ENCODE measurements around the gene CORO2B. TPM values are rescaled to one million over a fixed set of nuclear protein-coding genes. Genes with fewer than 3 reads are reported as not detected.
"Not testable (repeated sequence)": the region's sequence is repeated elsewhere in the genome, so short reads cannot be mapped to it uniquely, and the experiment has no call there.

The CORO2B gene
- total and polyA plus RNA-seq, 5 experiments from 2014 or later, result 0.44 to 0.73 TPM; not detected in 3

DNA sequence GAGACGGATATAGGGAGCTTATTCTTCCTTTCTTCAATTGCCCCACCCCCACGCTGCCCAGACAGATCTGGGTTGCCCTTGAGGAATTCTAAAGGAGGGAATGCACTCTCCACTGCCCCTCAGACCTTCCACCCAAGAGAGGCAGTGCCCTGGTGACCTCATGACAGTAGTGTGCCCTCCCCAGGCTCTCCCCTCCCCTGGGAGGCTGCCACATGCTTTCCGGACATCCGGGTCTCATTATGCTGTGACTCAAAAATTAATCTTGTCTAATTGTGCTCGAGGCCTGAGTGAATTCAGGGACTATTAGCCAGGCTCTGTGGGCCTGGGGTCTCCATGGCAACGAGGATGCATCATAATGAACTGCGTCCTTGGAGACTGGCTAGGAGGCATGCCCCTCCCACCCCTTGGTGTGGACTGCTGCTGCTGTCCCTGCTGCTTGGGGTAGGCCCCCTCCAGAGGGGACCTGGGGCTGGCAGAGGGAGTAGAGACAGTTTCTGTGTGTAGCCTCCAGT, 20.8 kb downstream of the CORO2B start:
- H3K36me3 Mint-ChIP-seq, result no peaks in the 10 kb centered on the region
- peaks cover 0 to 11% (median 10%) of the 10 kb centered on the region in 5 donors for H3K27me3 Mint-ChIP-seq
- POLR2A ChIA-PET, result no interaction called here
- no peak overlapping the region for H3K4me3 Mint-ChIP-seq
- peaks cover 0 to 7% (median 0%) of the 10 kb centered on the region in 4 donors for H3K4me1 Mint-ChIP-seq
- H3K27ac Mint-ChIP-seq, result no peak overlapping the region
- ATAC-seq (no peak), DNase-seq (peak in 1 of 10 donors; percentile 55)
- H3K9me3 Mint-ChIP-seq, result no peaks in the 10 kb centered on the region

DNA sequence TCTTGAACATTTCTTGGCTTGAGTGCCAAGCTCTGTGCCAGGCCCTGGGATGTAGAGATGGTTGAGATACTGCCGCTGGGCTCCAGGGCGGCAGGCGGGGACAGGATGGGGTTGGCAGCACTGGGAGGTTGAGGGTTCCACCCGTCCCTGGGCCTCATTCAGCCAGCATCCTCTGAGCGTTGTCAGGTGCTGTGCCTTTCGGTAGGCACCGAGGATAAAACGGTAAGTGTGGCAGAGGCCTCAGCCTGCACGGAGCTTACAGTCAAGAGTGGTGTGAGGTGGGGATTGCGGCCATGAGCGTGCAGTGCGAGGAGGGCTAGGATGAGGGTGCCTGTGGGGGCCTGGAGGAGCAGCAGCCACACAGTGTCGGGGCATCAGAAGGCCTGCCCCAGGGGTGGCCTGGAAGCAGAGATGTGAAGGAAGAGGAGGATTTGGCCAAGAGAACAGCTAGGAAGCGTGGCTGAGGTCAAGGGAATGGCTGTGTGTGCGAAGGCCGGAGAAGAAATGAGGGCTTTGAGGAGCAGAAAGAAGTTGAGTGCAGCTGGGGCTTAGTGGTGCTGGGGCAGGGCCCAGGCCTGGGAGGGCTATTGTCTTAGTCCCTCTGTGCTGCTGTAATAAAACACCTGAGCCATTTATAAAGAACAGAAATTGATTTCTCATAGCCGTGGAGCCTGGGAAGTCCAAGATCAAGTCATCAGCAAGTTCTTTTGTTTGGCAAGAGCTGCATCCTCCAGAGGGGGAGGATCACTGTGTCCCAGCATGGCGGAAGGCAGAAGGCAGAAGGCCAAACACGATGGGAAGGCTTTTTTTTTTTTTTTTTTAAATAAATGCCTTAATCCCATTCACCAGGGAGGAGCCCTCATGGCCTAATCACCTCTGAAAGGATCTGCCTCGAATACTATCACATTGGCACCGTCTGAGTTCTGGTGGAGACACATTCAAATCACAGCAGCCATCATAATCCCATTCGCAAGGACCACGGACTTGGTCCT, 22.7 kb downstream of the CORO2B start:
- H3K27me3 Mint-ChIP-seq, result peaks cover 0 to 9% (median under 1%) of the 10 kb centered on the region in 5 donors
- no peak overlapping the region for H3K27ac Mint-ChIP-seq
- no peak for DNase-seq
- H3K4me1 Mint-ChIP-seq, result peaks cover 0 to 7% (median 0%) of the 10 kb centered on the region in 4 donors
- peaks cover 0 to 1% (median 0%) of the 10 kb centered on the region in 9 donors for H3K9me3 Mint-ChIP-seq
- ATAC-seq, result no peak
- POLR2A ChIA-PET, result no interaction called here
- H3K36me3 Mint-ChIP-seq, result peaks cover 0 to 2% (median 0%) of the 10 kb centered on the region in 3 donors
- H3K4me3 Mint-ChIP-seq, result no peak overlapping the region

DNA sequence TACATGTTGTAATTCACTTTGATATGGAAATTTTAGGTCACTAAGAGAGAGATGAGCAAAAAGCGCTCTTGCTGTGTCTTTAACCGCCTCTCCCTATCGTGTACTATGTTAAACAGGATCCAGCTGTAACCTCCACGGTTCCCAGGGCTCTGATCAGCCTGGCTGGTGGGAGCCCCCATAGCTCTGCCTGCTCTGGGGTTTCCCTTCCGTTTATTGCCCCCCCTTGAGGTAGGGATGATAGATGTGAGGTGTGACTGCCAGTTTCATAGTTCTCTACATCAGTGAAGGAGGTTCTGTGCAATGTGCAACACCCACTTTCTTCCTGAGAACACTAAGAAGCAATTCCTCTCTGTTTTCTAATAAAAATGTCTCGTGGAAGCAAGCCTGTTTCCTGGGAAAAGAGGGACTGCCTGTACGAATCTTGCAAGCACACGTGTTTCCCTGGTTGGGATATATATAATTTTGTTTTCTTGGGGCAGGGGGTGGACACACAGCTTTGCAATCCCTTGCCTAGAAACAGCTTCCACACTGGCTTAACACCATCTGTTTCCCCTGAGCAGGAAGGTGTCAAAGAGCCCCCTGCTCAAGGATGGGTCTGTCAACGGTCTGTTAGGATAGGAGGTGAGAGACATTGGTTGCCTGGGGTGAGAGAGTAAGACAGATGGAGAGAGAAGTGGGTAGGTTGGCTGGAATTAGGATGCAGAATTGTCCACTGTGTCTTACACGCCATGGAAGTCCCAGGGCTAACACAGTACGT, 23.8 kb downstream of the CORO2B start:
- Mint-ChIP-seq H3K4me1 (peaks cover 0 to 7% (median 0%) of the 10 kb centered on the region in 4 donors), H3K4me3 (no peak overlapping the region), H3K27me3 (peaks cover 0 to 9% (median 0%) of the 10 kb centered on the region in 5 donors), H3K9me3 (peaks cover 0 to 5% (median 0%) of the 10 kb centered on the region in 9 donors), H3K36me3 (peaks cover 0 to 4% (median 2%) of the 10 kb centered on the region in 3 donors), H3K27ac (no peak overlapping the region)
- ATAC-seq (no peak), DNase-seq (no peak)
- POLR2A ChIA-PET, result no interaction called here

DNA sequence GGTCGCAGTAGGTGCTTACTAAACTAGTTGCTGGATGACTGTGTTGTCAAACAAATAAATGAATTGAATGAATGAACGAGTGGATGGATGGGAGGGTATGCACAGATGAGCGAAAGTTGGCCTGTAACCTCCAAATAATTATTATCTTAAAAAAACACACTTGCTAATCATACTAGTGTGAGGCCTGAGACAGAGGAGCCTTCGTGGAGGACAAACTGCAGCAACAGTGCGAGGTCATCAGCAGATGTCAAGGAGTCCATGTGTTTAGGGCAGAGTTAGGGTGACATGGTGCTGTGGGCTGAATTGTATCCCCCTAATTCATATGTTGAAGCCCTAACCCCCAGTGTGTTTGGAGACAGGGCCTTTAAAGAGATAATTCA, 24.4 kb downstream of the CORO2B start:
- peaks cover 0 to 1% (median 0%) of the 10 kb centered on the region in 4 donors for H3K4me1 Mint-ChIP-seq
- no peak for DNase-seq
- peaks cover 0 to 4% (median 2%) of the 10 kb centered on the region in 3 donors for H3K36me3 Mint-ChIP-seq
- H3K27ac Mint-ChIP-seq, result no peak overlapping the region
- peaks cover 0 to 5% (median 0%) of the 10 kb centered on the region in 9 donors for H3K9me3 Mint-ChIP-seq
- H3K4me3 Mint-ChIP-seq, result no peak overlapping the region
- POLR2A ChIA-PET, result no interaction called here
- ATAC-seq, result no peak
- peaks cover 0 to 9% (median 0%) of the 10 kb centered on the region in 5 donors for H3K27me3 Mint-ChIP-seq

DNA sequence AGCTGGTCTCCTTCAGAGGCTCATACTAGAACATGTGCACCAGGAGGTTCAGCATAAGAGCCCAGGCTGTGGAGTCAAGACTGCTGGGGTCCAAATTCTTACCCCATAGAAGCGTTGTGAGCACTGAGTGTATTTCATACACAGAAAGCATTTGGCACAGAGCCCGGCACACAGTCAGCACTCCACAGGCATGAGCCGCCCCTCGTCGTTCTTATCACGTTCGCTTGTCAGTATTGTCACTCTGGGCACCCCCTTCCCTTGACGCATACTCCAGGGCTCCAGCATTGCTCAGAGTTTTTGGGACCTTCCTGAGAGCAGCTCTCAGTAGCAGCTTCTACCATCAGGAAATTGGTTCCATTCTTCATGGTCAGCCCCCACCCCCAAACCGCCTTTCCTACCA, 25.2 kb downstream of the CORO2B start:
- Mint-ChIP-seq H3K9me3 (peaks cover 0 to 5% (median 0%) of the 10 kb centered on the region in 9 donors), H3K4me3 (no peak overlapping the region), H3K27me3 (peaks cover 0 to 12% (median 0%) of the 10 kb centered on the region in 5 donors), H3K36me3 (peaks cover 0 to 4% (median 2%) of the 10 kb centered on the region in 3 donors), H3K4me1 (no peaks in the 10 kb centered on the region), H3K27ac (no peak overlapping the region)
- no peak for DNase-seq
- POLR2A ChIA-PET, result no interaction called here
- no peak for ATAC-seq

DNA sequence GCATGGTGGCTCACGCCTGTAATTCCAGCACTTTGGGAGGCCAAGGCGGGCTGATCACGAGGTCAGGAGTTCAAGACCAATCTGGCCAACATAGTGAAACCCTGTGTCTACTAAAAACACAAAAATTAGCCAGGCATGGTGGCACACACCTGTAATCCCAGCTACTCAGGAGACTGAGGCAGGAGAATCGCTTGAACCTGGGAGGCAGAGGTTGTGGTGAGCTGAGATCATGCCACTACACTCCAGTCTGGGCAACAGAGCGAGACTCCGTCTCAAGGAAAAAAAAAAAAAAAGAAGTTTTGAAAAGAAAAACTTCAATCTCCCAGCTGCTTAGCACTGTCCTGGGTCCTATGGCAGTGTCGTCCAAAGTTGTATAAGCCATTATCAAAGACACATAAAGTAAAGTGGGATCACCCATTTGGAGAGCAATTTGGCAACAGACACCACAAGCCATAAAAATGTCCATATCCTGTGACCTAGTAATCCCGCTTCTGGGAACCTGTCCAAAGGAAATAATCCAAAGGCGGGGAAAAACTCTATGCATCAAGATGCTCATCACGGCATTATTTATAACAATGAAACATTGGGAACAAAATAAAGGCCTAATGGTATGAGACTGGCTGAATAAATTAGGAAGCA, 26.2 kb downstream of the CORO2B start:
- H3K4me3 Mint-ChIP-seq, H3K27ac Mint-ChIP-seq, DNase-seq, POLR2A ChIA-PET, H3K9me3 Mint-ChIP-seq, ATAC-seq, H3K4me1 Mint-ChIP-seq, H3K36me3 Mint-ChIP-seq: not testable (repeated sequence)
- peaks cover 0 to 12% (median 0%) of the 10 kb centered on the region in 5 donors for H3K27me3 Mint-ChIP-seq

DNA sequence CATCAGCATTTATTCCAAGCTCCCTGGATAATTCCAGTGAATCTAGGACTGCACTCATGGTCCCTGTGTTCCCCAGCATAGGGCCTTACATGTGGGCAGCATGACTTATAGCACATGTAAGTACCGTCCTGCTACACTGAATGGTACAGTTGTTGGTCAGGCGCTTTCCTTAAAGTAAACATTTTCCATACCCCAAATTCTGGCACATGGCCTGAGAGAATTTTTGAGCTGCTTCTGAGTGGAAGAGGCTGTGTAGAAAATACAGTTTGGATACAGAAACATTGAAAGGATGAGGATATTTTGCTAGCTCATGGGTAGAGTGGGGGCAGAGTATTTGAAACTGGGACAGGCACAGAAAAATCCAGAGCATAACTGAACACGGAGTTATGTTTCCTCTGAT, 27.6 kb downstream of the CORO2B start:
- DNase-seq, result no peak
- Mint-ChIP-seq H3K9me3 (peaks cover 0 to 5% (median 0%) of the 10 kb centered on the region in 9 donors), H3K27ac (no peak overlapping the region), H3K4me3 (no peak overlapping the region), H3K27me3 (peaks cover 0 to 9% (median 3%) of the 10 kb centered on the region in 5 donors), H3K36me3 (peaks cover 0 to 4% (median 2%) of the 10 kb centered on the region in 3 donors), H3K4me1 (no peaks in the 10 kb centered on the region)
- no peak for ATAC-seq
- POLR2A ChIA-PET, result no interaction called here

DNA sequence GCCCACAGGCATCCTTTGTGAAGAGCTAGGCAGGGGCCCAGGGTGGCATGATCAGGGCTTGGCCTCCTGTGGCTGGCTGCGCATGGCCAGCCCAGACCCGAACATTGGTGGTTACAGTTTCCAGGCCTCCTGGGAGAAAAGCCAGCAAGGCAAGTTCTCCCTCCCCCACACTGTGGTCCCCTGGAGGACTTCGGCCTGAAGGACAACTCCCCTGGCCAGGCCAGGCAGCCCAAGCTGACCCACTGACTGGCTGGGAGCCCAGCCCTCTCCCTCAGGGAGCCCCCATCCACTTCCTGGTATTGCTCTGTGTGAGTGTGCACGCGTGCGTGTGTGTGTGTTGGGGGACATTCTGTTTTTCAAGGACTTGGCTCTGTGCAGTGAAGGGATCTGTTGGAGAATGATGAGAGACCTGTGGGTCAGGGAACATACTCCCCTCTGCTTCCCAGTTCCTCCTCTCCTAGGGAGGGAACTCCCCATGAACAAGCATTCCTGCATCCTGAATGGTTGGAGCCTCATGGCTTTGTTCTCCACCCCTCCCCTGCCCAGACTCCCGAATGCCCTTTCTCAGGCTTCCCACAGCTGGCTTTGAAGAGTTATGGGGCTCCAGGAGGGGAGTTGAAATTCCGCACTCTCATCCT, 29.5 kb downstream of the CORO2B start:
- H3K9me3 Mint-ChIP-seq, result peaks cover 0 to 5% (median 0%) of the 10 kb centered on the region in 9 donors
- H3K4me1 Mint-ChIP-seq, result peaks cover 0 to 3% (median 0%) of the 10 kb centered on the region in 4 donors
- H3K27ac Mint-ChIP-seq, result no peak overlapping the region
- H3K4me3 Mint-ChIP-seq, result no peak overlapping the region
- peaks cover 0 to 4% (median 2%) of the 10 kb centered on the region in 3 donors for H3K36me3 Mint-ChIP-seq
- no peak for ATAC-seq
- no peak for DNase-seq
- H3K27me3 Mint-ChIP-seq, result peaks cover 0 to 10% (median 0%) of the 10 kb centered on the region in 5 donors
- POLR2A ChIA-PET, result no interaction called here

DNA sequence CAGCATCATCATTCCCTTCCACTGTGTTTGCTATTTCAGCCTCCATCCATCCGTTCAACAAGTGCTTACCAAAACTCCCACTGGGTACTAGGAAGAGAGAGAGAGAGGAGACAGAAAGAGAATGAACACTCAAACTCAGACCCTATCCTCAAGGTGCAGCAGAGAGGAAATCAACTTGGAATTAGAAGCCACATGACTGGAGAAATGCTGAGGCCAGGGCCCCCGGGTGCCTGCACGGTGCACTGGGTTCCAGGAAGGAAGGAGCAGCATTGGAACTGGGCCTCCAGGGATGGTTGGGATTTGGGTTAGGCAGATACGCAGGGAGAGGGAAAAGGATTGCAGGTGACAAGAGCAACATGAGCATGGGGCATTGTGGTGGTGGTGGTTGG, 30.0 kb downstream of the CORO2B start:
- peaks cover 0 to 5% (median 0%) of the 10 kb centered on the region in 9 donors for H3K9me3 Mint-ChIP-seq
- no peak for DNase-seq
- H3K36me3 Mint-ChIP-seq, result peaks cover 0 to 4% (median 2%) of the 10 kb centered on the region in 3 donors
- POLR2A ChIA-PET, result no interaction called here
- no peak overlapping the region for H3K27ac Mint-ChIP-seq
- no peak overlapping the region for H3K4me3 Mint-ChIP-seq
- H3K4me1 Mint-ChIP-seq, result peaks cover 0 to 4% (median 0%) of the 10 kb centered on the region in 4 donors
- ATAC-seq, result no peak
- H3K27me3 Mint-ChIP-seq, result peaks cover 0 to 10% (median 0%) of the 10 kb centered on the region in 5 donors

DNA sequence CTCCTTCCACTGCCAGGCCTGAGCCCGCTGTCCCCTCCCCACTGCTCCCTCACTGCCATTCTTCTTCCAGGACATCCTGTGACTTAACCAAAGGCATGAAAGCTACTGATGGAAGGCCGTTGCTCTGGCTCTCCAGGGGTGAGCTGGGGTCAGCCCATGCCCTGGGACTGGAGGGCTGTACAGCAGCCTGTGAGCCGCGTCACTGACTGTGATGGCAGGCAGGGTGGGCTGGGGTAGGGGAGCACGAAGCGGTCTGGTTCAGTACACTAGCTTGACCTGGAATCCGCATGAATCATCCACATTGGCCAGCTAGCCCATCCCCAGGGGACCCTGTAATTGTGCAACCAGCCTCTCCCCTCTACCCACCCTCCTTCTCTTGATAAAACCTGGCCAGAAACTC, 30.8 kb downstream of the CORO2B start:
- Mint-ChIP-seq H3K36me3 (peaks cover 0 to 4% (median 2%) of the 10 kb centered on the region in 3 donors), H3K4me1 (peaks cover 0 to 4% (median 0%) of the 10 kb centered on the region in 4 donors)

DNA sequence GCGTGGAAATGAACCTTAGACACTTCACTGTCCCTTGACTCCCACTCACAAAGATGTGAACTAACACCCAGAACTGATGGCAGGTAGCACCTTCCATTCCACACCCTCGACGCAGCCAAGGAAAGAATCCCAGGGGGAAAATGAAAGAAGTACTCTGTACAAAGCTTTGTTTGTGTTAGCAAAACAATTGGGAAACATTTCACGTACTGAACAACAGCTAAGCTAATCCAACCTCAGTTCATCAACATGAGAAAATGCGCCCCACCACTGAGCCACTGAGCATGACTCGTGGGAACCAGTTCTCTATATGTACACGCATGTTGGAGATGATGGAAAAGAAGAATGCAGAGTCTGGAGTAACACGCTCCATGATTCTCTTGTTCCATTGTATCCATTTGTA, 32.0 kb downstream of the CORO2B start:
- peaks cover 0 to 10% (median 0%) of the 10 kb centered on the region in 5 donors for H3K27me3 Mint-ChIP-seq
- no peak overlapping the region for H3K27ac Mint-ChIP-seq
- peaks cover 0 to 4% (median 2%) of the 10 kb centered on the region in 3 donors for H3K36me3 Mint-ChIP-seq
- POLR2A ChIA-PET, result no interaction called here
- H3K4me3 Mint-ChIP-seq, result no peak overlapping the region
- ATAC-seq, result no peak
- no peak for DNase-seq
- peaks cover 0 to 4% (median 0%) of the 10 kb centered on the region in 4 donors for H3K4me1 Mint-ChIP-seq
- peaks cover 0 to 5% (median 0%) of the 10 kb centered on the region in 9 donors for H3K9me3 Mint-ChIP-seq

More for the DNA sequence above, 30.8 kb downstream of the CORO2B start:
- ATAC-seq (no peak), DNase-seq (no peak)
- peaks cover 0 to 10% (median 0%) of the 10 kb centered on the region in 5 donors for H3K27me3 Mint-ChIP-seq
- H3K9me3 Mint-ChIP-seq, result peaks cover 0 to 5% (median 0%) of the 10 kb centered on the region in 9 donors
- no peak overlapping the region for H3K27ac Mint-ChIP-seq
- no peak overlapping the region for H3K4me3 Mint-ChIP-seq
- POLR2A ChIA-PET, result no interaction called here

DNA sequence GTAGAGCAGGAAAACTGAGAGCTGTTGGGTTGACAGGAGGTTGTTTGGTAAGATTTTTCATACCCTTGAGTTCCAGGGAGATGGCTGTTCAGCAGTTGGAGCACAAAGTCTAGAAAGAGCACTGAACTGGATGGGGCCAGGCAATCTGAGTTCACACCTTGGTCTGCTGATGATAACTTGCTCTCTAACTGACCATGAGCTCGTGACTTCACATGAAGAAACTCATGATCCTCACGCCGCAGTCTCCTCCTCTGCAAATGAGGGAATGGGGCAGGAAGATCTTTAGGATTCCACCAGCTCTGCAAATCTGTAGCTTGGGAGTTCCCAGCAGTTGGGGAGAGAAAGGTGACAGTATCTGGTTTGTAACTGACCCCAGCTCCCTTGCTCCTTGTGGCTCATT, 33.7 kb downstream of the CORO2B start:
- Mint-ChIP-seq H3K27me3 (peaks cover 0 to 10% (median 0%) of the 10 kb centered on the region in 5 donors), H3K4me1 (peaks cover 0 to 4% (median 0%) of the 10 kb centered on the region in 4 donors), H3K27ac (no peak overlapping the region), H3K9me3 (peaks cover 0 to 2% (median 0%) of the 10 kb centered on the region in 9 donors), H3K36me3 (no peaks in the 10 kb centered on the region), H3K4me3 (no peak overlapping the region)
- ATAC-seq, result no peak
- DNase-seq, result no peak
- POLR2A ChIA-PET, result no interaction called here
